Heart left ventricle (tissue), 16 donors: Measurements from ENCODE around the gene SRRM4. TPM values are rescaled to one million over a fixed set of nuclear protein-coding genes. Genes with fewer than 3 reads are reported as not detected.

Experiments used
- ATAC-seq, 4 donors: fragments of 200-7000 bp; cut with Tn5 transposase; one replicate each; pipeline ENCODE4 v1.9.1; 2020 to 2022; ENCODE audit warnings: moderate library complexity in 4 of 4, mild to moderate bottlenecking in 3 of 4, moderate number of reproducible peaks in 1 of 4
- DNase-seq, 5 donors: peaks; one replicate each; pipeline ENCODE4 v3.0.0-alpha.2; 2020
- H3K27ac ChIP-seq, 12 donors: fragments of 200-600 bp; sonication (generic) in 4 of 12; one replicate each; pipeline versions ENCODE4 v1.5.0 to v1.8.0; 2016 to 2022; ENCODE audit warnings: mild to moderate bottlenecking in 2 of 12
- H3K27me3 ChIP-seq, 9 donors: fragments of 200-600 bp; sonication (generic) in 2 of 9; one replicate each; pipeline versions ENCODE4 v1.5.1 to v1.8.0; 2016 to 2022; ENCODE audit warnings: mild to moderate bottlenecking in 3 of 9
- H3K36me3 ChIP-seq, 9 donors: fragments of 200-600 bp; sonication (generic) in 2 of 9; one replicate each; pipeline versions ENCODE4 v1.5.0 to v1.8.0; 2018 to 2022; ENCODE audit warnings: mild to moderate bottlenecking in 2 of 9
- H3K4me1 ChIP-seq, 12 donors: fragments of 200-600 bp; sonication (generic) in 4 of 12; one replicate each; pipeline versions ENCODE4 v1.5.0 to v1.8.0; 2016 to 2022; ENCODE audit warnings: mild to moderate bottlenecking in 3 of 12
- H3K4me3 ChIP-seq, 12 donors: fragments of 200-600 bp; sonication (generic) in 4 of 12; one replicate each; pipeline versions ENCODE4 v1.5.0 to v1.8.0; 2017 to 2022; ENCODE audit warnings: mild to moderate bottlenecking in 9 of 12, moderate library complexity in 4 of 12
- H3K9me3 ChIP-seq, 12 donors: fragments of 200-600 bp; sonication (generic) in 4 of 12; one replicate each; pipeline versions ENCODE4 v1.5.0 to v1.8.0; 2016 to 2022; ENCODE audit warnings: mild to moderate bottlenecking in 1 of 12
- CTCF ChIP-seq, 12 donors: fragments of 200-600 bp; sonication (generic) in 4 of 12; IDR thresholded peaks; one replicate each; pipeline versions ENCODE4 v1.5.0 to v1.8.0; 2018 to 2022; ENCODE audit warnings: antibody characterized with exemption in 12 of 12, mild to moderate bottlenecking in 5 of 12
- POLR2A ChIP-seq, 2 donors: fragments of 450-650 bp; IDR thresholded peaks; one replicate each; pipeline ENCODE4 v1.6.1; 2017; ENCODE audit warnings: antibody characterized with exemption in 2 of 2, mild to moderate bottlenecking in 2 of 2, moderate library complexity in 2 of 2
- WGBS, 4 donors: extraction: QIAGEN DNeasy Blood & Tissue Kit in 2 of 4; methylation state at CpG; one replicate each; pipeline versions ENCODE4 v1.1.5 to v1.1.7; 2013 to 2018; 5-methylcytosine and 5-hydroxymethylcytosine counted together
- intact Hi-C, 10 donors: fragments of 100-400 bp; cut with DNase I; formaldehyde crosslinking; loops; one replicate each; pipeline versions ENCODE4 v1.11.1 to v1.14.2; 2022
- polyA plus RNA-seq, 2 donors: library from polyadenylated mRNA; stranded (reverse); fragments of 200-250 nt; gene quantifications; one replicate each; pipeline ENCODE4 v1.2.3, GENCODE V29; 2013
- total RNA-seq, 9 donors: library from RNA; depleted of rRNA in 2 of 9; stranded (reverse); fragments of >200 nt in 2 of 9; fragmentation: NEBNext Ultra II Directional in 3 of 9; extraction: Animal tissue kit (Norgen Biotek cat#: 25700) in 3 of 9; gene quantifications; one replicate each; pipeline versions ENCODE4 v1.1.0 to v1.2.4, GENCODE V29; 2016 to 2023
- donor health status: ischemic (EF 13 %, LVEDD 7.1; RV severe dilation, severe dysfunction).
- donor health status: healthy with polysubstance abuse.
- donor health status: DM: no; HTN: yes; CAD: no.
- donor health status: DM: no; HTN: no; CAD: no.
- donor health status: ischemic (EF 25% LVEDD 6.9; RV normal size, moderate dysfunction).
- donor health status: ischemic (EF 25% LVEDD 5.7; RV mildly dilated, moderate dysfunction).
- donor health status: healthy.
- donor health status: DM: yes; HTN: yes; CAD: no.
- donor health status: ischemic (EF 35%, LVEDD 5.7; RV mildly dilated, moderate dysfunction).
- donor health status: nonischemic (EF 11% LVEDD 7.7; RV severe dilation, severe dysfunction).
- donor health status: DM: yes; HTN: yes; CAD: no.
- donor health status: PGD.
- donor health status: ischemic (EF 29% LVEDD 5.4; RV normal size, mild dysfunction).
- donor health status: nonischemic (EF 23%, LVEDD 6.1; RV moderate dilation, normal function).

Gene SRRM4
- total and polyA plus RNA-seq, 11 donors: 0.04 to 0.57 (median 0.27) TPM; not detected in 1

GRCh38 chr12:119051474-119051873 lies 70.1 kb downstream of the SRRM4 start:
- TF ChIP-seq CTCF (IDR thresholded peaks at IDR 0.05): no peak
- no peak for TF ChIP-seq POLR2A (IDR thresholded peaks at IDR 0.05)
- Histone ChIP-seq H3K9me3 (peaks cover 0 to 17% (median 0%) of the 10 kb centered on the region in 12 donors), H3K27ac (no peak overlapping the region), H3K4me3 (no peak overlapping the region), H3K27me3 (no peaks in the 10 kb centered on the region), H3K4me1 (no peaks in the 10 kb centered on the region), H3K36me3 (no peaks in the 10 kb centered on the region)
- DNase-seq: no peak
- 78 to 86% (median 80%) methylated on average over 4 of the region's 4 CpGs for WGBS, 4 donors
- no peak for ATAC-seq
- intact Hi-C loops: no loop called here

- no peaks in the 10 kb centered on the region for H3K27me3 ChIP-seq
- H3K9me3 ChIP-seq: peaks cover 0 to 17% (median 0%) of the 10 kb centered on the region in 12 donors
- H3K4me1 ChIP-seq: no peaks in the 10 kb centered on the region
- 68 to 80% (median 75%) methylated on average over 5 of the region's 5 CpGs for WGBS, 4 donors
- DNase-seq: no peak
- no peaks in the 10 kb centered on the region for H3K36me3 ChIP-seq
- no peak overlapping the region for H3K4me3 ChIP-seq
- intact Hi-C loops: no loop called here
- H3K27ac ChIP-seq: no peak overlapping the region
- ATAC-seq: no peak
- TF ChIP-seq POLR2A (IDR thresholded peaks at IDR 0.05) (no peak), CTCF (IDR thresholded peaks at IDR 0.05) (no peak)
Measured at GRCh38 chr12:119052001-119052400, 70.7 kb downstream of the SRRM4 start.

GRCh38 chr12:119055977-119056376 lies 74.6 kb downstream of the SRRM4 start:
- WGBS, 4 donors: 9 to 18% (median 12%) methylated on average over 3 of the region's 3 CpGs
- no peak for TF ChIP-seq POLR2A (IDR thresholded peaks at IDR 0.05)
- TF ChIP-seq CTCF (IDR thresholded peaks at IDR 0.05): no peak
- intact Hi-C loops: no loop called here
- no peaks in the 10 kb centered on the region for H3K27me3 ChIP-seq
- H3K36me3 ChIP-seq: no peaks in the 10 kb centered on the region
- H3K4me1 ChIP-seq: no peaks in the 10 kb centered on the region
- no peak overlapping the region for H3K4me3 ChIP-seq
- DNase-seq (no peak), ATAC-seq (no peak)
- H3K27ac ChIP-seq: no peak overlapping the region
- H3K9me3 ChIP-seq: no peaks in the 10 kb centered on the region

- 20 to 24% (median 23%) methylated on average over 16 of the region's 16 CpGs for WGBS, 4 donors
- no peaks in the 10 kb centered on the region for H3K36me3 ChIP-seq
- intact Hi-C loops: no loop called here
- H3K4me1 ChIP-seq: no peaks in the 10 kb centered on the region
- no peaks in the 10 kb centered on the region for H3K9me3 ChIP-seq
- TF ChIP-seq POLR2A (IDR thresholded peaks at IDR 0.05) (no peak), CTCF (IDR thresholded peaks at IDR 0.05) (no peak)
- ATAC-seq: peak in 2 of 4 donors; percentile 29 to 51
- no peak overlapping the region for H3K27ac ChIP-seq
- H3K27me3 ChIP-seq: peaks cover 0 to 13% (median 0%) of the 10 kb centered on the region in 9 donors
- peak in 4 of 5 donors; percentile 28 to 77 (median 49) for DNase-seq
- H3K4me3 ChIP-seq: no peak overlapping the region
Measured at GRCh38 chr12:119060847-119061796, 79.8 kb downstream of the SRRM4 start.
